Measurements from ENCODE around the gene CMTM1.

DNA sequence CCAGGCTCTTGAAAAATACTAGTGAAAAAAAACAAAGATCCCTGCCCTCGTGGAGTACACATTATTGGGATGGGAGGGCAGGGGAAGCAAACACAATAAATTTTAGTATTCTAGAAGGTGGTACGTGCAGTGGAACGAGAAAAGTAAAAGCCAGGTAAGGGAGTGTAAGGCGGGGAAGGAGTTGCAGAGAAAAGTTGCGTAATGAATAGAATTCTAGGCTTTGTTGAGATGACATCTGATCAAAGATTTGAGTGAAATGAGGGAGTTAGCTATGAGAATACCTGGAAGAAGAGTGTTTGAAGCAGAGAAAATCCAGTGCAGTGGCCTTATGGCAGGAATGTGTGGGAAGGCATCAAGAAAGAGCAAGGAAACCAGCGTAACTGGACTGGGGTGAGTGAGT lies 11.7 kb upstream of the CMTM1 start:
- TF ChIP-seq GATA3 (IDR thresholded peaks at IDR 0.05; ENCODE audit: low read depth, low read length) (no peak), GATA2 (IDR thresholded peaks at IDR 0.05; ENCODE audit: low read depth, low read length) (no peak)
